EL (cell line): ENCODE results near the gene PACS2.
A peak's percentile ranks its signal among the peaks of the same experiment; 100 is the strongest.

Experiments
- DNase-seq: peaks from one replicate; pipeline ENCODE4 v3.0.0-alpha.2; 2016

PACS2 gene

DNA sequence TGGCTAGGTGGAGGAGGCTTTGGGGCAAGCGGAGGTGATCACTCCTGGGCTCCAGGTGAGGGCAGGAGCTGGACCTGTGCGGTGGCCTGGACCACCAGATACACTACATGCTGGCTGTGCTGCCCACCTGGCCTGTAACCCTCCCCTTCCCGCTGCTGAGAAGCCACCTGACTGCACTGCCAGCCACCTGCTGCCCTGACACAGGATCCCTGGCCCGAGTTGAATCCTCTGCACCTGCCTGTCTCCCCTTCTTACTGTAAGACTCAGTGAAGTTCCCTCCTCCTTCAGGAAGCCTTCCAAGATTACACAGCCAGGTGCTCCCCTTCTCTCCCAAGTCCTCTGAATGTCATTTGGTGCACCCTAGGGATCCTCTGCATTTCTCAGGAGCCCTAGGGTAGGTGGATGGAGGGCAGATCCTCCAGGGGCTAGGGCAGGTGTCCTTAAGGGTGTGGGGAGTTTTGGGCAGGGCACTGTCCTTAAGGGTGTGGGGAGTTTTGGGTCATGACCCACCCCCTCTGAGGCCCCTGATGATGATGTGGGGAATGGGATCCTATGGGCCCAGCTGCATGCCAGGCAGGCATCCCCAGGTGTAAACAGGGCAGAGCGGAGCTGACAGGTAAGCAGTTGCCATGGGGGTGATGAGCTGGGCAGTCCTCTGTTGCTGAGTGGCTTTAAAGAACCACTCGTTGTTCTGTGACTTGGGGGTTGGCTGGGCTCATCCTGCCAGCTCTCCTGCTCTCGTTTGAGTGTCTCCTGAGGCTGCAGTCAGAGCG, 98.4 kb downstream of the PACS2 start:
- no peak for DNase-seq

- no peak for DNase-seq
Measured at GRCh38 chr14:105413544-105413886, 99.0 kb downstream of the PACS2 start.

DNA sequence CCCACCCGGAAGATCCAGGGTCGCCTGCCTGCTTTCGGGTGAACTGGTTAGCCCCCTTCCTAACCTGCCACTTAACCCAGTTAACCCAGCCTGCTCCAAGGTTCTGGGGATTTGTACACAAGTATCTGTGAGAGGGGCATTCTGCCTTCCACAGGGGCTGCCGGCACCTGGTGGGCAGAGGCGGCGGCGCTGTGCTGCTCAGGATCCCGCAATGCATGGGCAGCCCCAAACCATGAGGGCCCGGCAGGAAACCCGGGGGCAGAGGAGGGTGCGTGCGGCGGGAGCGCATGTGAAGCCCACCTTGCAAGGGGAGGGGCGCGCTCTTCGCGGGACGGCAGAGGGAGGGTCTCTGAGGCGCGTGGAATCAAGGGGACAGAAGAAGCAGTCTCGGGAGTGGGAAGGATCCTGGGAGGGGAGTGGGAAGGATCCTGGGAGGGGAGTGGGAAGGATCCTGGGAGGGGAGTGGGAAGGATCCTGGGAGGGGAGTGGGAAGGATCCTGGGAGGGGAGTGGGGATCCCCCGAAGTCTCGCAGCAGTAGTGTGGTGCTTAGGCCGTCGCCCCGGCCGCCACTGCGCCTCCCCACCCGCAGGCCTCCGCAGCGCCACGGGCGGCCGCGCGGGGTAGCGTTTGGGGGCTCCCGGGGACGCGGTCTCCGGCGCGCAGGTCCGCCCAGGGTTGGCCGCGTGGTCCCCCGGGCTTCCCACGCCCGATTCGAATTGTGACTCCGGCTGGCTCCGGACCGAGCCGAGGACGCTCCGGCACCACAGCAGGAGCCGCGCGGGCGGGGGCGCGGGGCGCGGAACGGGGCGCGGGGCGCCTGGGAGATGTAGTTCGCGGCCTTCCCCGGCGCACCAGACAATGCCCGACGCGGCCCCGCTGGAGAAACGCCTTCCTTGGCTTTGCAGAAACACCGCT, 100.2 kb downstream of the PACS2 start:
- peak; percentile 62 for DNase-seq

DNA sequence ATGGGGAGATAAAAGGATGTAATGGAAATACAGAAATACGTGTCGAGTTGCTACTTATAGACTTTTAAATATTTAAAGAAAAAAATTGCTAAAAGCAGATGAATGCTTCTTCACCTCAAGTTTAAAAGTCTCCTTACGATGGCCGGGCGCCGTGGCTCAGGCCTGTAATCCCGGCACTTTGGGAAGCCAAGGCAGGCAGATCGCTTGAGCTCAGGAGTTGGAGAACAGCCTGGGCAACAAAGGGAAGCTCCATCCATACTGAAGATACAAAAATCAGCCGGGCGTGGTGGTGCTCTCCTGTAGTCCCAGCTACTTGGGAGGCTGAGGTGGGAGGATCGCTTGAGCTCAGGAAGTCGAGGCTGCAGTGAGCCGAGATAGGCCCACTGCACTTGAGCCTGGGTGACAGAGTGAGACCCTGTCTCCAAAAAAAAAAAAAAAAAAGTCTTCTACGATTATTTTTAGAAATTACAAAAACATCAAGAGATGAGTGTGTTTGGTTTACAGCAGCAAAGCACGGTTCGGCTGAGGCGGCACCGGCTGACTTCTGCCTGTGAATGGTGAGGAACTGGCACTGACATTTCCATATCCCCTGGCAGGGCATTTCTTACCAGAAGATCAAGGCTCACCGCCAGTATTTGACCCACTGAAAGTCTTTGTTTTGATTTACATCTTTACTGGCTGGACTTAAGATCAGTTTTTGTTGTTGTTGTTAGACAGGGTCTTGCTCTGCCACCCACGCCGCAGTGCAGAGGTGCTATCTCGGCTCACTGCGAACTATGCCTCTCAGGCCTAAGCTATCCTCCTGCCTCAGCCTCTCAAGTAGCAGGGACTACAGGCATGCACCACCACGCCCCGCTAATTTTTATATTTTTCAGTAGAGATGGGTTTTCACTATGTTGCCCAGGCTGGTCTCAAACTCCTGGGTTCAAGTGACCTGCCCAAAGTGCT, 101.2 kb downstream of the PACS2 start:
- DNase-seq, result no peak

DNA sequence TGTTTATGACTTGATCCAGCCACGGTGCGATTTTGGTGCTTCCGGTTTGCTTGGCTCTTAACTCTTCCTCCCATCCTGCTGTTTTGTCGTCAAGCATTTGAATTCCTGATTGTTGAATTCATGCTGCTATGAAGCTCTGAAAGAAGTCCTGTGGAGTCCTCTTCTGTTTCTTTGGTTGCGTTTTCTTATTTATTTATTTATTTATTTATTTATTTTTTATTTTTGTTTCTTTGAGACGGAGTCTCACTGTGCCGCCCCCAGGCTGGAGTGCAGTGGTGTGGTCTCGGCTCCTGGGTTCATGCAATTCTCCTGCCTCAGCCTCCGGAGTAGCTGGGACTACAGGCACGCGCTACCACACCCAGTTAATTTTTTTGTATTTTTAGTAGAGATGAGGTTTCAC, 102.1 kb downstream of the PACS2 start:
- DNase-seq, result no peak

GRCh38 chr14:105417690-105418121, 103.2 kb downstream of the PACS2 start:
- DNase-seq, result no peak

- DNase-seq, result no peak
Measured at GRCh38 chr14:105418269-105419194, 104.0 kb downstream of the PACS2 start.

GRCh38 chr14:105419195-105420091, 104.9 kb downstream of the PACS2 start, which contains the start of gene MTA1:
Gene MTA1, plus strand, starts transcription at chr14:105419827. Its CDS starts 209 bp downstream, at chr14:105420036.
- peak; percentile 49 for DNase-seq

GRCh38 chr14:105420101-105420973, 105.8 kb downstream of the PACS2 start:
- no peak for DNase-seq

GRCh38 chr14:105420974-105421674, 106.6 kb downstream of the PACS2 start:
- DNase-seq, result no peak

DNA sequence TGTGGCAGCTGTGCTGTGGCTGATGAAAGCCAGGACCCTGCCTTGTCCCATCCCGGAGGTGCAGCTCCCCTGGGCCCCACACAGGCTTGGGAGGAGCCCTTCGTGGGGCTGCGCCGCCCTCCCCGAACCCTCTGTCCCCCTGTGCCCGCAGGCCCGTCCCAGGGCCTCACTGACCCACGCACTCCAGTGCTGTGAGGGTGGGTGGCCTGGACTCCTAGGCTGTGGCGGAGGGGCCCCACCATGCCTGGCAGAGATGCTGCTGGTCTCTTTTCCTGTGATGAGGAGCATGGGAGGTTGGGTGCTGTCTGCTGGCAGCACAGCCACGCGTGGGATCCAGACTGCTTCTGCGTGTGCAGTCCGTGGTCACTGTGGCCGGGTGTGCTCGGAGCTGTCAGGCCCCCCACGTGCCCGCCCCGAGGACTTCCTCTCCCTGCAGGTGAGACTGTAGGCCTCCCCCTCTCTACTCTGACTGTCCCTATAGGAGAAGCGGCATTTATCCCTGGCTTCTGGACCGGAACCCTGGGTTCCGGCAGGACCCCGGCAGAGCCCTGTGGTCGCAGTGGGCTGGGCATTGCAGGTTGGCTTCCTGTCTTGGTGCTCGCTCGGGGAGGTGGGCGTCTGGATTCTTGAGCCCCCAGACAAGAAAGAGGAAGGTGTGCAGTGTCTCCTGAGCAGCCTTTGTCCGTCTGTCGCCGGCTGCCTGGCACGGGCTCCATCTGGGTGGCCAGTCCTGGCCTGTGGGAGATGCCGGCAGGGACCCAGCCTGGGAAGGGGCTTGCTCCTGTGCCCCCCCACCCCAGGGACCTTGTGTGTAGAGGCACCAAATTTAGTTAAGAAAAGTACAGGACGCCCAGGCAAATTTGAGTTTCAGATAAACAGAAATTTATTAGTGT, 107.4 kb downstream of the PACS2 start:
- DNase-seq, result no peak

DNA sequence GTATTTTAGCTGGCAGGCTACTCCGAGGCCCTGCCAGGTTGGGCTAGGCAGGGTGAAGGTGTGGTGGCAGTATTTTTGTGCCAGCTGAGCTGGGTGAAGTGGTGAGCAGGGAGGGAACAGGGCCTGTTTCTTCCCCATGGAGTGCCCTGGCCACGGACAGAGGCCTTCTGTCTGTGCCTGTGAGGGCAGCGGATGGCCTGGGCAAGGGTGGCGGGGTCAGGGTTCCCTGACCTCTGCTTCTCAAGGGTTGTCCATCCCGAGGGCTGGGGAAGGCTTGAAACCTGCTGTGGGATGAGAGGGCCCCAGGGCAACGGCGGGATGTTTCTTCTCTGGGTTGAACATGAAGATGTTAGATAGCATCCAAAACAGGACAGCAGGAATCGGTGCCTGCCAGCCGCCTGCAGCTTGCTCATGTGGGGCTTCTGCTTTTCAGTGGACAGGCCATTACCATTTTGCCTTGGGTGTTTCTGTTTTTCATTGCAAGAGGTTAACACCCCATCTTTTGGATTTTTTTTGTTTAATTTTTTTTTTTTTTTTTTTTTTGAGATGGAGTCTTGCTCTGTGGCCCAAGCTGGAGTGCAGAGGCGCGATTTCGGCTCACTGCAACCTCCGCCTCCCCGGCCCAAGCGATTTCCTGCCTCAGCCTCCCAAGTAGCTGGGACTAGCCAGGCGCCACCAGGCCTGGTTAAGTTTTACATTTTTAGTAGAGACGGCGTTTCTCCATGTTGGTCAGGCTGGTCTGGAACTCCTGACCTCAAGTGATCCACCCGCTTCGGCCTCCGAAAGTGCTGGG, 108.3 kb downstream of the PACS2 start:
- DNase-seq, result no peak

DNA sequence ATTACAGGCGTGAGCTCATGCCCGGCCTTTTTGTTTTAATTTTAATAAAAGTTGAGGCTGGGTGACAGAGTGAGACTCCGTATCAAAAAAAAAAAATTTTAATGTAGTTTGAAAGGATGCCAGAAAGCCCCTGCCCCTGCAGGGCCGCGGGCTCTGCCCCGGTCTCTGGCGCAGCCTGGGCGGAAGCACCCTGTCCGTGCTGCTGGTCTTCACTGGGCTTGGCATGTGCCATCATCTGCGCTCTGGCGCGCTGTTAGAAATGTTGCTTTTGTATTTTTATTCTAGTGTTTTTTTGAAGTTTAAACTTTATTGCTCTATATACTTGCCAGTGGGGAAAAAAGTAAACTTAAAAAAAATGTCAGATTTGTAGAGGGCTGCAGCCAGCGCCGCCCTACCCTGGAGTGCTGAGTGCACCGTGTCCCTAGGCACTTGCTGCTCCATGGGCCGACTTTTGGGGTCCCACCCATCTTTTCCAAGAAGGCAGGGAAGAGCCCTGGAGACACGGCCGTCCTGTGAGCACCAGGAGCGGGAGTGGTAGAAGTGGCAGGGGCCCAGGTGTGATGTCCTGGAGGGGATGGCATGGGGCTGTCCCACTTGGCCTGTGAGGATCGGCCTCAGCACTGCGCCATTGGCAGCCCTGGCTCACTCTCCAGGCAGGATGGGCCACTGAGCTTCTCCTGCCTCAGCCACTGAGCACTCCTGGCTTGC, 109.1 kb downstream of the PACS2 start:
- DNase-seq, result no peak

- no peak for DNase-seq
Measured at GRCh38 chr14:105424861-105425260, 110.3 kb downstream of the PACS2 start.

DNA sequence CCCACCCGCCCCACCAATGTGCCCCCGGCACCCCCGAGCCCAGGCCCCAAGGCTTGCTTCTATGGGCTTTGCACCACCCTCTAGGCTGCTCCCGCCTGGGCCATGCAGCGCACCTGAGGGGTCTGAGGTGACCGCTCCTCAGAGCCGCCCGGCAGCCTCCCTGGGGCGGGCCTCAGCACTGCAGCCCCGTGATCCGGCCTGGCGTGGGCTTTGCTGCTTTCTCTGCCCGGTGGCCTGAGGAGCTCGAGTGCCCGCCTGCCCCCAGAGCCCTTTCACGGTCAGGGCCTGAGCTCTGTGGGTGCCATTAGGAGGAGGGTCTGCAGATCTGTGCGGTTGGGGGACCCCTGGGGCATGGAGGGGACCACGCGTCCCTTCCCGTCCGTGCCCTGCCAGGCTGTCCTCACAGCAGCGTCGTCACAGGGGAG, 111.3 kb downstream of the PACS2 start:
- DNase-seq, result no peak
